Activated effector memory CD4-positive, alpha-beta T cell treated with anti-CD3 and anti-CD28 coated beads, Interleukin-2, amount 50 U/mL, for 16 hours (primary cell): ENCODE data around the gene VN1R4.
A peak's percentile ranks its signal among the peaks of the same experiment; 100 is the strongest.
"Not testable (repeated sequence)": the region's sequence is repeated elsewhere in the genome, so short reads cannot be mapped to it uniquely, and the experiment has no call there.

Experiments used
- DNase-seq: peaks from one replicate; pipeline ENCODE4 v3.0.0-alpha.2; 2020

The VN1R4 gene

GRCh38 chr19:53267623-53268022 is at the start of gene VN1R4:
VN1R4 (minus strand) TSS chr19:53267723; CDS start chr19:53267665, 58 bp downstream.
- DNase-seq, result not testable (repeated sequence)

GRCh38 chr19:53311897-53312296 is 44.4 kb upstream of the VN1R4 start:
- DNase-seq, result no peak

GRCh38 chr19:53311044-53311443 is 43.5 kb upstream of the VN1R4 start:
- DNase-seq, result no peak

GRCh38 chr19:53308339-53308811 is 40.9 kb upstream of the VN1R4 start:
- DNase-seq, result no peak

- DNase-seq, result not testable (repeated sequence)
These were observed 33.8 kb upstream of the VN1R4 start for GRCh38 chr19:53301341-53301740.

- no peak for DNase-seq
These were observed 27.4 kb upstream of the VN1R4 start for GRCh38 chr19:53294786-53295441.

GRCh38 chr19:53290758-53291549 is 23.4 kb upstream of the VN1R4 start:
- DNase-seq, result no peak

- no peak for DNase-seq
These were observed 17.6 kb upstream of the VN1R4 start for GRCh38 chr19:53285087-53285486.

GRCh38 chr19:53281947-53282346 is 14.4 kb upstream of the VN1R4 start:
- DNase-seq, result not testable (repeated sequence)

GRCh38 chr19:53275480-53275879 is 8.0 kb upstream of the VN1R4 start:
- no peak for DNase-seq

- no peak for DNase-seq
These were observed 4.5 kb upstream of the VN1R4 start for GRCh38 chr19:53272044-53272443.

- DNase-seq, result not testable (repeated sequence)
These were observed 2.3 kb upstream of the VN1R4 start for GRCh38 chr19:53269861-53270260.

GRCh38 chr19:53257715-53258342 is 9.7 kb downstream of the VN1R4 start, which contains the start of gene VN1R2:
VN1R2 (plus strand) TSS chr19:53258292; CDS start chr19:53258376, 84 bp downstream.
- DNase-seq, result not testable (repeated sequence)

- peak; percentile 90 for DNase-seq
These were observed 12.8 kb downstream of the VN1R4 start, which contains the start of gene ZNF677 for GRCh38 chr19:53254411-53255341. ZNF677 (minus strand) TSS chr19:53254873; CDS start chr19:53251550, 3,323 bp downstream.

- no peak for DNase-seq
These were observed 21.0 kb downstream of the VN1R4 start for GRCh38 chr19:53246498-53246897.

- no peak for DNase-seq
These were observed 30.3 kb downstream of the VN1R4 start for GRCh38 chr19:53237114-53237777.

GRCh38 chr19:53224606-53225005 is 42.9 kb downstream of the VN1R4 start:
- no peak for DNase-seq

GRCh38 chr19:53222716-53223115 is 44.8 kb downstream of the VN1R4 start:
- not testable (repeated sequence) for DNase-seq
